Thymus (tissue), 11 donors: ENCODE data around the gene MIXL1. TPM values are rescaled to one million over a fixed set of nuclear protein-coding genes. Genes with fewer than 3 reads are reported as not detected.

Experiments used
- DNase-seq, 9 donors: peaks; one replicate each; pipeline ENCODE4 v3.0.0-alpha.2; 2013; ENCODE audit warnings: low spot score in 9 of 9, low read depth in 6 of 9, missing footprints in 1 of 9
- H3K27ac ChIP-seq, 2 donors: one replicate each; pipeline ENCODE4 v1.5.1; 2013; ENCODE audit warnings: control low read depth in 1 of 2, low read depth in 1 of 2, low read length in 1 of 2, mild to moderate bottlenecking in 1 of 2, moderate library complexity in 1 of 2
- H3K27me3 ChIP-seq, 2 donors: one replicate each; pipeline ENCODE4 v1.5.1; 2013; ENCODE audit warnings: low read length in 1 of 2; ENCODE audit not compliant: control insufficient read depth in 2 of 2, insufficient read depth in 1 of 2
- H3K36me3 ChIP-seq, 2 donors: one replicate each; pipeline ENCODE4 v1.5.1; 2013; ENCODE audit warnings: low read length in 1 of 2, mild to moderate bottlenecking in 1 of 2, moderate library complexity in 1 of 2; ENCODE audit not compliant: control insufficient read depth in 2 of 2, insufficient read depth in 2 of 2
- H3K4me1 ChIP-seq, 2 donors: one replicate each; pipeline ENCODE4 v1.5.1; 2013; ENCODE audit warnings: low read length in 2 of 2; ENCODE audit not compliant: control insufficient read depth in 2 of 2, insufficient read depth in 2 of 2
- H3K4me3 ChIP-seq, 2 donors: one replicate each; pipeline ENCODE4 v1.5.1; 2013; ENCODE audit warnings: low read length in 2 of 2, control low read depth in 1 of 2, mild to moderate bottlenecking in 1 of 2
- H3K9me3 ChIP-seq, 2 donors: one replicate each; pipeline ENCODE4 v1.5.1; 2013; ENCODE audit warnings: low read length in 1 of 2, mild to moderate bottlenecking in 1 of 2; ENCODE audit not compliant: control insufficient read depth in 2 of 2, insufficient read depth in 1 of 2
- WGBS: extraction: QIAGEN DNeasy Blood & Tissue Kit; methylation state at CpG from one replicate; pipeline ENCODE4 v1.1.7; 2013; 5-methylcytosine and 5-hydroxymethylcytosine counted together
- polyA plus RNA-seq: library from polyadenylated mRNA; stranded (reverse); fragments of 200-250 nt; gene quantifications from one replicate; pipeline ENCODE4 v1.2.3, GENCODE V29; 2013
- total RNA-seq: library from RNA; stranded (reverse); fragments of 120-200 nt; gene quantifications from one replicate; pipeline ENCODE4 v1.2.4, GENCODE V29; 2013
- donor health status: healthy.

The MIXL1 gene
- total and polyA plus RNA-seq, 2 donors, result 0.09 to 0.30 TPM

DNA sequence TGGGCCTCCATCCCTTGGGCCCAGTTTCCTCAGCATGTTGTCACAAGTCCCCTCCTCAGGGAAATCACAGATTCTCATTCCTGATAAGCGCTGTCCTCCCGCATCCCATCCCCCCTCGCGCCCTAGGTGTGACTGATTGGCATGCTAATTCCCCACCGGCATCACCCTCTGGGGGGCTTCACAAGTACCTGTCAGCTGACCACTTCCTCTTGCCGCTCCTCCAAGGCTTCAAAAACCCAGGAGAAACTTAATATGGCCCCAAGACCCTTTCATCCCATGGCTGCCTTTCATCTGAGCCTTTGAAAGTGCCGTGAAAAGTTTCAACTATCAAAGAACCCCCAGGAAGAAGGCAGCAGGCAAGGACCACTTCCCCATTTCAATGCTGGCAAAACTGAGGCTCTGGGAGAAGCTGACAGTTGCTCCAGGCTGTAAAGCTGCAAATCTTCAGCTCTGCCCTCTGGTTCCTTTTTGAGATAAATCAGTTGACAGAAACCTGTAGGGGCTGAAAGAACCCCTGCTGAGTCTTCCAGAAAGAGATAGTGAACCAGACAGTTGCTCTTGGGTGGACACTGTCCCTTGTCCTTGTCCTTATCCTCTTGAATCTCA lies 12.8 kb upstream of the MIXL1 start:
- H3K36me3 ChIP-seq, result no peaks in the 10 kb centered on the region
- no peak overlapping the region for H3K4me3 ChIP-seq
- no peaks in the 10 kb centered on the region for H3K27me3 ChIP-seq
- no peaks in the 10 kb centered on the region for H3K9me3 ChIP-seq
- no peak for DNase-seq
- H3K27ac ChIP-seq, result no peak overlapping the region
- 86% methylated on average over 7 of the region's 7 CpGs for WGBS
- peaks cover 0 to 3% of the 10 kb centered on the region in 2 donors for H3K4me1 ChIP-seq

DNA sequence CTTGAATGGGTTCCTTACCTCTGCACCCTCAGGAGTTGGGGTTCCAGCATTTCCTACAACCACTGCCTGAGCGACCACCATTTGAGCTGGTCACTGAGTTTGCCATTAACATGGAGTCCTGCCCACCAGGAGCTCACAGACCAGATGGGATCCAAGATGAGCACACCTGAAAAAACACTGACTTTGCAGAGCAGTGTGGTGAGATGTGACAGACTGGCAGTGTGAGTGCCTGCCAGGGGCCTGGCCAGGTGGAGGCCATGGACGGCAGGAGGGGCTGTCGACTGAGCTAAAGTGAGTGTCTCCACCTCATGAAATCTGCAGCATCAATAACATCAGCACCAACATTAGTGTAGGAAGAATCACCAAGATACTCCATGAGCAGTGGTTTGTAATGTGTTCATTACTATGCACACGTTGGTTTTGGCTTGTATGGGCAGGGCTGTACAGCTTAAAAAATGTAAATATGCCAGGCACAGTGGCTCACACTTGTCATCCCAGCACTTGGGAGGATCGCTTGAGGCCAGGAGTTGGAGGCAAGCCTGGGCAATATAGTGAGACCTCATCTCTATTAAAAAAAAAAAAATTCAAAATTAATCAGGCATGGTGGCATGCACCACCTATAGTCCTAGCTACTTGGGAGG lies 12.2 kb upstream of the MIXL1 start:
- Histone ChIP-seq H3K4me3 (no peak overlapping the region), H3K36me3 (no peaks in the 10 kb centered on the region), H3K4me1 (peaks cover 0 to 3% of the 10 kb centered on the region in 2 donors), H3K27me3 (no peaks in the 10 kb centered on the region), H3K9me3 (no peaks in the 10 kb centered on the region), H3K27ac (no peak overlapping the region)
- 95% methylated on average over 5 of the region's 5 CpGs for whole genome bisulfite sequencing
- no peak for DNase-seq

DNA sequence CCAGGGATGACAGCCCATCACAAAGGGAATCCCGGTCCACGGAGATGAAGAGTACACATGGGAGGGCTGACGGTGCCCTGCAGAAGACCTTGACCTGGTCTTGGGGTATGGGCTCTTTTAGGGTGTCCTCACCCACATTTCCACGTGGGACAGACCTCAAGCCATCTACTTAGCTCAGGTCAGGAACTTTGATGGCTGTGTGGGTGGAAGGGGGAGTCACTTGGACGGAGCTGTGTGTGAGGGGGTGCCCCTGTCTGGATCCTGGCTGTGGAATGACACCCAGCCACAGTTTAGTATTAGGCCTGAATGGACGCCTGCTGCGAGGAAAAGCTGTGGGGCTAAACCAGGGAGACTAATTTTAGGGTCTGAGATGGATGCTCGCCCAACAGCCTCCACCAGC lies 10.9 kb upstream of the MIXL1 start:
- 96% methylated on average over 8 of the region's 8 CpGs for WGBS
- H3K27ac ChIP-seq, result no peak overlapping the region
- H3K4me3 ChIP-seq, result no peak overlapping the region
- H3K4me1 ChIP-seq, result peaks cover 0 to 3% of the 10 kb centered on the region in 2 donors
- DNase-seq, result no peak
- no peaks in the 10 kb centered on the region for H3K9me3 ChIP-seq
- no peaks in the 10 kb centered on the region for H3K27me3 ChIP-seq
- no peaks in the 10 kb centered on the region for H3K36me3 ChIP-seq

DNA sequence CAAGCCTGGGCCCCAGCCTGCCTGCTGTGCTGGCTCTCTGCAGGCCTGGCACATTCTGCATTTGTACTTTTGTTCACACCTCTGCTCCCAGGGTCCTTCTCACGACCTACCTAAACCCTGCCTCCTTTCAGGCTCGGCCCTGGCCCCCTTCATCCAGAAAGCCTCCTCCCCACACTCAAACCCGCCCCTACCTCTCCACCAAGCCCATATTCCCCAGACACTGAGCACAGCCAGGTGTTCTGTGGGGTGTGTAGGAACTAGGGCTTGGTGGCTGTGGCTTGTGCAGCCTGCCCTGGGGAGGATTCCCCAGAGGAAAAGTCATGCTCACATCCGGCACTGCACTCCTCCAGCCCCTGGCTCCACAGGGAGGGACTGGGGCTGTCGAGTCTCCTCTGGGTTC lies 8.2 kb upstream of the MIXL1 start:
- H3K4me1 ChIP-seq, result peaks cover 0 to 3% of the 10 kb centered on the region in 2 donors
- 89% methylated on average over 5 of the region's 5 CpGs for WGBS
- no peaks in the 10 kb centered on the region for H3K27me3 ChIP-seq
- H3K9me3 ChIP-seq, result no peaks in the 10 kb centered on the region
- no peaks in the 10 kb centered on the region for H3K36me3 ChIP-seq
- no peak overlapping the region for H3K4me3 ChIP-seq
- no peak overlapping the region for H3K27ac ChIP-seq
- DNase-seq, result no peak

DNA sequence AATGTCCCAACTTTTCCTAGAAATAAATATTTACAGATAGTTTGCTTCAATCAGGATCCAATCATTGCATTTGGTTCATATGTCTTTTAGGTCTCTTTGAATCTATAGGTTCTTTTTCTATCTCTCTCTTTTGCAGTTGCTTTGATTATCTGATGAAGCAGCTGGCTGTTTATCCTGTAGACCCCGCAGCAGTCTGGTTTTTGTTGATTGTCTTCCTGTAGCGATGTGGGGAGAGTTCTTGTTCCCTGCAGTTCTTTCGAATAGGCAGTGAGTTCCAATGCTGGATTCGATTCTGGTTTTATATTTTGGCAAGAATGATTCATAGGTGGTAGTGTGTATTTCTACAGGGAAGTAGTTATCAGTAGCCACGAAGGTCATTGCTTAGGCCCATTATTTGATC lies 7.4 kb upstream of the MIXL1 start:
- Histone ChIP-seq H3K27me3 (peaks cover 0 to 5% of the 10 kb centered on the region in 2 donors), H3K4me1 (no peaks in the 10 kb centered on the region), H3K4me3 (no peak overlapping the region), H3K27ac (no peak overlapping the region), H3K36me3 (no peaks in the 10 kb centered on the region), H3K9me3 (no peaks in the 10 kb centered on the region)
- 88% methylated on average over 5 of the region's 5 CpGs for WGBS
- no peak for DNase-seq

DNA sequence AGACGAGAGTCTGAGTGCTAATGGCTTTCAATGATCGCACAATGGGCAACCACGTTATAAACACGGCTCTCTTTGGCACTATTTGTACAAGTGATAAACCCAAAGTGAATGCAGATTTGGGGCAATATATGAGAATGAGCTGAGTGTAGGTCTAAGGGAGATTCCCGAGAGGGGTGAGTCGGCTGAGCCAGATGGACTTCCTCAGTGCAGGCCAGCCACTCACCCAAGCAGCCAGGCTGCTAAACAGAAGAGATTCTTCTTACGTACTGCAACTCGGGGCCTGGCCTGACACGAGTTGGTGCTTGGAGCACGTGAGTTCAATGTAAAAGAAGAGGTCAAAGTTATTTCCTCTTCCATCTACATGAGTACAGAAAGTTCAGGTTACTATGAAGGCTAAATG lies 6.2 kb upstream of the MIXL1 start:
- DNase-seq, result no peak
- Histone ChIP-seq H3K27ac (no peak overlapping the region), H3K36me3 (no peaks in the 10 kb centered on the region), H3K9me3 (no peaks in the 10 kb centered on the region), H3K4me3 (no peak overlapping the region), H3K27me3 (peaks cover 0 to 9% of the 10 kb centered on the region in 2 donors), H3K4me1 (no peaks in the 10 kb centered on the region)
- WGBS, result 94% methylated on average over 10 of the region's 10 CpGs

DNA sequence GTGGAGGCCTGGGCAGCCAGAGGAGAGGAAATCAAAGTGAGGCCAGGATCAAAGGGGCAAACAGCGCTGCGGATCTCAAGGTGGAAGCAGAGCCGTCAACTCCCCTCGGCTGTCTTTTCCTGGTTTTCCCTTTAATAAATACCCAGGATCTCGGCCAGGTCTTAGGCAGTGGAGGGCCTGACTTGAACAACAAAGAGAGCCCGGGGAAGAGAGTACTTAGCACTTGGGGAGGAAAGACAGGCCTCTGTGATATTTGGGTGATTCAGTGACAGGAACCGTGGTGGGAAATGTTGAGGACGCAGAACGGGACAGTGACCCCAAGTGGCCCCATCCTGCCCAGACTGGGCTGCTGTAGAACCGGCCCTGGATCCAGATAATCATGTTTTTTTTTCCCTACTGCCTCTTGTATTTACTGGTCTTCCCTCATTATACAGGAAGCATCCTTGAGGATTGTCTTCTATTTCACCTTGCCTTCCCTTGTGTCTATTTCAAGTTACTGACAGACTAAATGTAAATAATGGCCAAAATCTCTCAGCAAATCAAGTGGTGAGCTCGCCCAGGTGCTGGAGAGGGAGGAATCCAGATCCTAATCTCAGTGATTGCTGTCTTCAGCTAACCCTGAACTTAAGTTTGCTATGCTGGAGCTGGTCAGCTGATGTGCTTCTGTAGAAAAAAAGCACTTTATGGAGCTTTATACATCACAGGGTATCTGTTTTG lies 2.8 kb upstream of the MIXL1 start:
- DNase-seq, result no peak
- no peak overlapping the region for H3K27ac ChIP-seq
- H3K4me1 ChIP-seq, result peaks cover 2 to 5% of the 10 kb centered on the region in 2 donors
- no peaks in the 10 kb centered on the region for H3K36me3 ChIP-seq
- no peak overlapping the region for H3K4me3 ChIP-seq
- peaks cover 14 to 34% of the 10 kb centered on the region in 2 donors for H3K27me3 ChIP-seq
- peaks cover 0 to 2% of the 10 kb centered on the region in 2 donors for H3K9me3 ChIP-seq
- WGBS, result 85% methylated on average over 11 of the region's 11 CpGs

DNA sequence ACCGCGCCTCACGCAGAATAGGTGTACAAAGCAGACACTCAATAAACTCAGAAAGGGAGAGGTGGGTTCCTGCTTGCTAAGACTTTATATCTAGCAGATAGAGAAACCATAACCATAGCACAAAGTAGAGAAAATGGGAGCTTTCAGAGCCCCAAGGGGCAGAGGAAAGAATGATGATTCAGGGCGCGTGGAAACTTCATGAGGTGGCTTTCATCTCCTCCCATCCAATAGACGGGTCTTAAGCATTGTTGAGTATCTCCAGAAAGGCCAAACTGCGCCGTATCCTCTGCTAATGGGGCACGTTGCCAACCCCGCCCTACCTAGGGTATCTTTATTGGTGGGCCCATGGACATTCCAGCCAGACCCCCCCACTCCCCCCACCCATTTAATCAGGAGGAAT lies 778 bp upstream of the MIXL1 start:
- no peak for DNase-seq
- WGBS, result 97% methylated on average over 10 of the region's 10 CpGs
- H3K9me3 ChIP-seq, result peaks cover 0 to 2% of the 10 kb centered on the region in 2 donors

DNA sequence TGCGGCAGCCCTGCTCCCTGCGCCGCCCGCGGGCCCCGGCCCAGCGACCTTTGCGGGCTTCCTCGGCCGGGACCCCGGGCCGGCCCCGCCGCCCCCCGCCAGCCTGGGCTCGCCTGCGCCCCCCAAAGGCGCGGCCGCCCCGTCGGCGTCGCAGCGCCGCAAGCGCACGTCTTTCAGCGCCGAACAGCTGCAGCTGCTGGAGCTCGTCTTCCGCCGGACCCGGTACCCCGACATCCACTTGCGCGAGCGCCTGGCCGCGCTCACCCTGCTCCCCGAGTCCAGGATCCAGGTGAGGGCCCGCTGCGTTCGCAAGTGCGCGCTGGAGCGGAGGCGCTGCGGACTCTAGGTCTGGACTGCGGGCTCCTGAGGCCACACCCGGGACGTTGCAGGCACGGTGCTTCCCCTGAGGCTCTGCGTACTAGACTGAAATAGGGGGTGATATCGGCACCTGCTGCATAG lies 351 bp downstream of the MIXL1 start:
- under 1% methylated on average over 55 of the region's 55 CpGs for WGBS
- peak in 5 of 9 donors; percentile 19 to 45 (median 25) for DNase-seq

More for the DNA sequence above, 778 bp upstream of the MIXL1 start:
- peaks cover 0 to 3% of the 10 kb centered on the region in 2 donors for H3K36me3 ChIP-seq
- H3K27ac ChIP-seq, result no peak overlapping the region
- no peak overlapping the region for H3K4me3 ChIP-seq
- H3K27me3 ChIP-seq, result peaks cover 14 to 34% of the 10 kb centered on the region in 2 donors
- H3K4me1 ChIP-seq, result peaks cover 2 to 5% of the 10 kb centered on the region in 2 donors

More for the DNA sequence above, 351 bp downstream of the MIXL1 start:
- peaks cover 14 to 34% of the 10 kb centered on the region in 2 donors for H3K27me3 ChIP-seq
- no peak overlapping the region for H3K27ac ChIP-seq
- H3K4me3 ChIP-seq, result peak overlapping the region; percentile 37 to 54
- peaks cover 2 to 5% of the 10 kb centered on the region in 2 donors for H3K4me1 ChIP-seq
- peaks cover 0 to 3% of the 10 kb centered on the region in 2 donors for H3K36me3 ChIP-seq
- H3K9me3 ChIP-seq, result peaks cover 0 to 2% of the 10 kb centered on the region in 2 donors
